HL-60/S4 treated with retinoic acid at 250 ng/mL for 4 days and 3 days (cell line): ENCODE measurements around the gene SEMA6C.

Experiments used
- in situ Hi-C: fragments of 300-500 bp; cut with MboI; formaldehyde crosslinking; loops from 2 replicates; pipeline ENCODE4 v1.7.0; 2022; ENCODE audit warnings: low sequenced_read_pairs

Gene SEMA6C

GRCh38 chr1:151158751-151159251, 12.4 kb upstream of the SEMA6C start:
- in situ Hi-C loops, result no loop called here

GRCh38 chr1:151158326-151158725, 11.9 kb upstream of the SEMA6C start:
- in situ Hi-C loops, result no loop called here

- in situ Hi-C loops, result no loop called here
These were observed 10.7 kb upstream of the SEMA6C start for GRCh38 chr1:151157067-151157531.

GRCh38 chr1:151156515-151156819, 10.0 kb upstream of the SEMA6C start, which contains the start of gene TNFAIP8L2:
TSS of gene TNFAIP8L2 (plus strand) at chr1:151156649. CDS start at chr1:151158698, 2,049 bp downstream.
- in situ Hi-C loops, result no loop called here

- in situ Hi-C loops, result no loop called here
These were observed 1.2 kb upstream of the SEMA6C start for GRCh38 chr1:151147665-151148064.

GRCh38 chr1:151147132-151147503, 687 bp upstream of the SEMA6C start:
- in situ Hi-C loops, result no loop called here

- in situ Hi-C loops, result no loop called here
These were observed 389 bp downstream of the SEMA6C start for GRCh38 chr1:151146072-151146411.

- in situ Hi-C loops, result no loop called here
These were observed 943 bp downstream of the SEMA6C start for GRCh38 chr1:151145304-151146071.

GRCh38 chr1:151144474-151145303, 1.7 kb downstream of the SEMA6C start:
- in situ Hi-C loops, result no loop called here

GRCh38 chr1:151143986-151144385, 2.4 kb downstream of the SEMA6C start:
- in situ Hi-C loops, result no loop called here

- in situ Hi-C loops, result no loop called here
These were observed 3.4 kb downstream of the SEMA6C start for GRCh38 chr1:151143057-151143435.

GRCh38 chr1:151142411-151143056, 3.9 kb downstream of the SEMA6C start:
- in situ Hi-C loops, result no loop called here

- in situ Hi-C loops, result no loop called here
These were observed 8.6 kb downstream of the SEMA6C start for GRCh38 chr1:151137789-151138188.

GRCh38 chr1:151135433-151136385, 10.7 kb downstream of the SEMA6C start:
- in situ Hi-C loops, result no loop called here

GRCh38 chr1:151134991-151135390, 11.4 kb downstream of the SEMA6C start:
- in situ Hi-C loops, result no loop called here

GRCh38 chr1:151134396-151134795, 12.0 kb downstream of the SEMA6C start:
- in situ Hi-C loops, result no loop called here

GRCh38 chr1:151133018-151133806, 13.2 kb downstream of the SEMA6C start:
- in situ Hi-C loops, result no loop called here

- in situ Hi-C loops, result no loop called here
These were observed 14.0 kb downstream of the SEMA6C start for GRCh38 chr1:151132335-151133017.

GRCh38 chr1:151131701-151132334, 14.6 kb downstream of the SEMA6C start:
- in situ Hi-C loops, result no loop called here
